Thymus (tissue), 11 donors: ENCODE measurements around the gene ZFAND5. TPM values are rescaled to one million over a fixed set of nuclear protein-coding genes. Genes with fewer than 3 reads are reported as not detected.

Source experiments
- DNase-seq, 9 donors: peaks; one replicate each; pipeline ENCODE4 v3.0.0-alpha.2; 2013; ENCODE audit warnings: low spot score in 9 of 9, low read depth in 6 of 9, missing footprints in 1 of 9
- H3K27ac ChIP-seq, 2 donors: one replicate each; pipeline ENCODE4 v1.5.1; 2013; ENCODE audit warnings: control low read depth in 1 of 2, low read depth in 1 of 2, low read length in 1 of 2, mild to moderate bottlenecking in 1 of 2, moderate library complexity in 1 of 2
- H3K27me3 ChIP-seq, 2 donors: one replicate each; pipeline ENCODE4 v1.5.1; 2013; ENCODE audit warnings: low read length in 1 of 2; ENCODE audit not compliant: control insufficient read depth in 2 of 2, insufficient read depth in 1 of 2
- H3K36me3 ChIP-seq, 2 donors: one replicate each; pipeline ENCODE4 v1.5.1; 2013; ENCODE audit warnings: low read length in 1 of 2, mild to moderate bottlenecking in 1 of 2, moderate library complexity in 1 of 2; ENCODE audit not compliant: control insufficient read depth in 2 of 2, insufficient read depth in 2 of 2
- H3K4me1 ChIP-seq, 2 donors: one replicate each; pipeline ENCODE4 v1.5.1; 2013; ENCODE audit warnings: low read length in 2 of 2; ENCODE audit not compliant: control insufficient read depth in 2 of 2, insufficient read depth in 2 of 2
- H3K4me3 ChIP-seq, 2 donors: one replicate each; pipeline ENCODE4 v1.5.1; 2013; ENCODE audit warnings: low read length in 2 of 2, control low read depth in 1 of 2, mild to moderate bottlenecking in 1 of 2
- H3K9me3 ChIP-seq, 2 donors: one replicate each; pipeline ENCODE4 v1.5.1; 2013; ENCODE audit warnings: low read length in 1 of 2, mild to moderate bottlenecking in 1 of 2; ENCODE audit not compliant: control insufficient read depth in 2 of 2, insufficient read depth in 1 of 2
- whole genome bisulfite sequencing: extraction: QIAGEN DNeasy Blood & Tissue Kit; methylation state at CpG from one replicate; pipeline ENCODE4 v1.1.7; 2013; 5-methylcytosine and 5-hydroxymethylcytosine counted together
- polyA plus RNA-seq: library from polyadenylated mRNA; stranded (reverse); fragments of 200-250 nt; gene quantifications from one replicate; pipeline ENCODE4 v1.2.3, GENCODE V29; 2013
- total RNA-seq: library from RNA; stranded (reverse); fragments of 120-200 nt; gene quantifications from one replicate; pipeline ENCODE4 v1.2.4, GENCODE V29; 2013
- donor health status: healthy.

Gene ZFAND5
- total and polyA plus RNA-seq, 2 donors = 56.2 to 210 TPM

- peak overlapping the region; percentile 85 to 94 for H3K27ac ChIP-seq
- peak in 8 of 9 donors; percentile 37 to 85 (median 57) for DNase-seq
- 5% methylated on average over 38 of the region's 38 CpGs for WGBS
- peak overlapping the region; percentile 62 to 99 for H3K4me3 ChIP-seq
- no peaks in the 10 kb centered on the region for H3K27me3 ChIP-seq
- peaks cover 0 to 11% of the 10 kb centered on the region in 2 donors for H3K36me3 ChIP-seq
- peaks cover 5 to 9% of the 10 kb centered on the region in 2 donors for H3K4me1 ChIP-seq
- peaks cover 0 to 5% of the 10 kb centered on the region in 2 donors for H3K9me3 ChIP-seq
These were observed 683 bp upstream of the ZFAND5 start for GRCh38 chr9:72365525-72366256.

DNA sequence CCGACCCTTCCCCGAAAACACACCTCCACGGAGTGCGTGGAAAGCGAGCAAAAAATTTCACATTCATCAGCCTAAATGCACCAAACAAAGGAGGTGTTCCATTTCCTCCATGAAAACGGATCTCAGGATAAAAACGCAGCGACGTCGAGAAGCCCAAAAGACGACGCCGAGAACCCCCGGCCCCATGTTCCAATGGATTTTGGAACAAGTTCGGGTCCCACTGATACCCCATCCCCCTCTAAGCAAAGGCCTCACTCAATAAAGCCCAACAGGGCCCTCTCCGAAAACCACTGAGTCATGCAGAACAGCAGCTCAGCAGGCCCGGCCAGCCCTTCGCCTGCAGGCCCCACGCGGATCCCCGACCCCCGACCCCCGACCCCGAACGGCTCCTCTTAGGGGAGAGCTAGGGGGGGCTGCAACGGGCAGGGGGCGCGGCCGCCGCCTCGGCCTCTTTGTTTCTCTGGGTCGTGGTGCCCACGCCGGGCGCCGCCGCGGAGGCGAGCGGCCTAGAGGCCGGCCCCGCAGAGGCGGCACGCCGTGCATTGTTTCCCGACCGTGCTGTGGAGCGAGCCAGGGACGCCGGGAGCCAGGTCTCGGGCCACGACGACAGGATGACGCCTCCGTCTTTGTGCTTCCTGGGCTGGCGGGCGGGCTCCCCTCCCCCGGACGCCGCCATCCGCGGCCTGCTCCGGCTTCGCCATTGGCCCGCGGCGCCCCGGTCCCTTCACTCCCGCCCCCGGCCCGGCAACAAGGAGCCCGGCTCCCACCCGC is 915 bp downstream of the ZFAND5 start:
- Histone ChIP-seq H3K27ac (peak overlapping the region; percentile 95 to 99), H3K9me3 (peaks cover 0 to 5% of the 10 kb centered on the region in 2 donors), H3K27me3 (no peaks in the 10 kb centered on the region), H3K36me3 (peaks cover 3 to 26% of the 10 kb centered on the region in 2 donors), H3K4me1 (peaks cover 5 to 9% of the 10 kb centered on the region in 2 donors), H3K4me3 (peak overlapping the region; percentile 88 to 99)
- WGBS = under 1% methylated on average over 73 of the region's 73 CpGs
- peak; percentile 26 to 83 (median 50) for DNase-seq

DNA sequence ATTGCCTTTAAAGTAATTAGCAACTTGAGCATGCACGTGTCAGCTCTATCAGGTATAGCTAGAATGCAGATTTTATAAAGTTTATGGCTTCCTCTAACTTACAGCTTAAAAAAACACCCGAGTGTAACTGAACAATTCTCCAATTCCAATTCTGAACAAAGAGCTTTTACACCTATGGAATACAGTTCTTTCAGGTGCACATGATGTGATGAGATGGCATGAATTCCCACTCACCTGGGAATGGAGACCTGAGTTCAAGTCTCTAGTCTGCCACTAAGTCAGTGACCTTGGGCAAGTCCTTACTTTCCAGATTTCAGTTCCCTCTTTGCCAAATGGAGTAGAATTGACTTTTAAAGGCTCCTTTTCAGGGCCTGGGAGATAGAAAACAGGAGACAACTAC is 1.8 kb downstream of the ZFAND5 start:
- Histone ChIP-seq H3K9me3 (peaks cover 0 to 5% of the 10 kb centered on the region in 2 donors), H3K27ac (peak overlapping the region; percentile 79 to 95), H3K27me3 (no peaks in the 10 kb centered on the region), H3K36me3 (peaks cover 3 to 34% of the 10 kb centered on the region in 2 donors), H3K4me1 (peaks cover 5 to 9% of the 10 kb centered on the region in 2 donors), H3K4me3 (peak overlapping the region; percentile 88 to 99)
- WGBS = 9% methylated on average over 2 of the region's 2 CpGs
- DNase-seq = peak in 6 of 9 donors; percentile 6 to 40 (median 8)

DNA sequence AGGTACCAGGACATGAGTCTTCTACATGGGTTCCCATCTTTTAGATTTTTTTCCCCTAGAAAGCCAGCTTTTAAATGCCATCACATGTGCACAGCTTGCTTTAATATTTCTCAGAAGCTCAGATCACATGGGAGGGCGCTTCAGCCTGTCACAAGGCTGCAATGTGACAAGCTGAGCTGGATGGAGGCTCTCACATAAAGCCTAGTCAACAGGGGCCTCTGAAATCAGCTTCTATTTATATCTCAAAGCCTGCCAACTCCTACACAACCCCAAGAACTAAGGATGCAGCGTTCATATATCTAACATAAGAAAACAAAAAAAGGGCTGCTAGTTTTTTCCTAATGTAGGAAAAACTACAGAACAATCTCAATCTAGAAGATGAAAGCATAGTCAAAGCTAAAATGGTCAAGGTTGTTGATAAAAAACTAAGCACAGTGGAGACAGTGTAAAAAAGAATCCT is 2.3 kb downstream of the ZFAND5 start:
- peaks cover 5 to 9% of the 10 kb centered on the region in 2 donors for H3K4me1 ChIP-seq
- no peaks in the 10 kb centered on the region for H3K27me3 ChIP-seq
- WGBS = 17% methylated on average over 2 of the region's 2 CpGs
- peak overlapping the region; percentile 88 to 99 for H3K4me3 ChIP-seq
- H3K9me3 ChIP-seq = peaks cover 0 to 5% of the 10 kb centered on the region in 2 donors
- peak overlapping the region in 1 of 2 donors; percentile 95 for H3K27ac ChIP-seq
- peak; percentile 27 to 85 (median 69) for DNase-seq
- H3K36me3 ChIP-seq = peaks cover 3 to 39% of the 10 kb centered on the region in 2 donors

DNA sequence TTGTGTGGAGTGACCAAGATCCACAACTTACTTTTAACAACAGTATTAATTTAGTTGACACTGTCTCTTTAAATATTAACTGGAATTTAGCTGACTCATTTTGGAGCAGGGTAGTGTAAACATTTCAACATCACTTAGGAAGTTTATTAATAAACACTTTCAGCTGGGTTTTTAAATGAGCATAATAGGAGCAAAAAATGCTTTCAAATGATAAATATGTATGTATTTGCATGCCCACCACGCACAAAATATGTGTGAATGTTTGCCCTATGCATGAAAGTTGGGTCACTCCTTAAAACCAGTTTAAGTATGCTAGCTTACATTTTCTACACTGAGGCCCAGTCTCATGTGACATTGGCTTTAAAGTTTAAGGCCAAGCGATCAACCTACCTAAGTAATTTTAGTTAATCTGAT is 2.9 kb downstream of the ZFAND5 start:
- H3K36me3 ChIP-seq = peaks cover 3 to 40% of the 10 kb centered on the region in 2 donors
- WGBS = 63% methylated on average over 2 of the region's 2 CpGs
- H3K9me3 ChIP-seq = peaks cover 0 to 5% of the 10 kb centered on the region in 2 donors
- peaks cover 5 to 9% of the 10 kb centered on the region in 2 donors for H3K4me1 ChIP-seq
- no peak for DNase-seq
- peak overlapping the region in 1 of 2 donors; percentile 95 for H3K27ac ChIP-seq
- no peaks in the 10 kb centered on the region for H3K27me3 ChIP-seq
- H3K4me3 ChIP-seq = peak overlapping the region; percentile 88 to 99

DNA sequence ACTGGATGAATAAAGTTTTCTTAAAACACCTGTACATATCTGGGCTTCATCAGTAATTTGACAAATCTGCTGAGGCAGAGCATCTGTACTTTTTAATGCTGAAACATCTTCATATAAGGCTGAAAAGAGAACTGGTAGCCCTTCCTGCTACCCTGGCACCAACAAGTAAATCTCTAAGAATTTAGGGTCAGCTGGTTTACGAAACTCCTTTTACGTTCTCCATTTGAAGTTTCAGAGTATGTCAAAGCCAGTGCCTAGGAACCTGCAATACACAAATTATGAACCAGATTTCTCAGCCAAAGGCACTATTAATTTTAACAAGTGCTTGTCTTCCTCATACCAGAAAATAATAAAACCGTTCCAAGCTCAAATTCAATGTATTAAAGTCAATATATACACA is 3.8 kb downstream of the ZFAND5 start:
- Histone ChIP-seq H3K36me3 (peaks cover 6 to 48% of the 10 kb centered on the region in 2 donors), H3K4me3 (no peak overlapping the region), H3K9me3 (peaks cover 0 to 5% of the 10 kb centered on the region in 2 donors), H3K4me1 (peaks cover 8 to 9% of the 10 kb centered on the region in 2 donors), H3K27ac (no peak overlapping the region), H3K27me3 (no peaks in the 10 kb centered on the region)
- no peak for DNase-seq
- 87% methylated on average over 3 of the region's 3 CpGs for WGBS

DNA sequence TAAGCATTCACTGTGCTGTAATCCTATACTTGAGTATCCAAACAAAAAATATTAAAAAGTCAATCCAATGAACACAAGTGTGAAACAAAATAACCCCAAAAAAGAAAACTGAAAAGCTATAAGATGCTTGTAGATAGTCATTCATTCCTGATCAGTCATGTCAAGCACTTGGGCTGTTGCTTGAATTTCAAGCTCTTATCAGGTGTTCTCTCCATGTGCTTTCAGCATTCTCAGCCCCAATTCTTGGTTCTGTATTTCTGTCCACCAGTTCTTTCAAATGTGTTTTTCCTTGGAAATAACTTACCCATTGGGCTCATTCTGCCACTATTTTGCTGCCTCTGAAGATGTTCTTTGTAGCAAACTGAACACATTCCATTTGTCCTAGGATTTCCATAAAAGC is 4.7 kb downstream of the ZFAND5 start:
- Histone ChIP-seq H3K27me3 (no peaks in the 10 kb centered on the region), H3K36me3 (peaks cover 7 to 57% of the 10 kb centered on the region in 2 donors), H3K27ac (no peak overlapping the region), H3K4me1 (peaks cover 5 to 8% of the 10 kb centered on the region in 2 donors), H3K4me3 (no peak overlapping the region), H3K9me3 (peaks cover 0 to 2% of the 10 kb centered on the region in 2 donors)
- DNase-seq = no peak

GRCh38 chr9:72356041-72356582 is 8.9 kb downstream of the ZFAND5 start:
- no peak overlapping the region for H3K27ac ChIP-seq

More at GRCh38 chr9:72356041-72356582, 8.9 kb downstream of the ZFAND5 start:
- Histone ChIP-seq H3K36me3 (peaks cover 13 to 67% of the 10 kb centered on the region in 2 donors), H3K27me3 (no peaks in the 10 kb centered on the region), H3K9me3 (no peaks in the 10 kb centered on the region), H3K4me1 (peaks cover under 1 to 3% of the 10 kb centered on the region in 2 donors), H3K4me3 (no peak overlapping the region)
- DNase-seq = no peak
- 70% methylated on average over 8 of the region's 8 CpGs for whole genome bisulfite sequencing
